ENCODE measurements around the gene DDX46. TPM values are rescaled to one million over a fixed set of nuclear protein-coding genes. Genes with fewer than 3 reads are reported as not detected.
"Not testable (repeated sequence)": the region's sequence is repeated elsewhere in the genome, so short reads cannot be mapped to it uniquely, and the experiment has no call there.

Gene DDX46
- total RNA-seq, 2 donors from 2014 or later, result 31.9 to 36.3 TPM

- H3K4me1 ChIP-seq, result no peaks in the 10 kb centered on the region
- no peak for TF ChIP-seq CTCF (IDR thresholded peaks at IDR 0.05)
- no peak for TF ChIP-seq POLR2A (IDR thresholded peaks at IDR 0.05)
- no peaks in the 10 kb centered on the region for H3K36me3 ChIP-seq (replicated peaks in 1 of 2; ENCODE audit: insufficient read depth in 1 of 2, low read depth in 2 of 2)
- intact Hi-C loops (cut with DNase I), result no loop called here
- no peak overlapping the region for H3K4me3 ChIP-seq
- ATAC-seq (no peak), DNase-seq (no peak)
- WGBS, 2 donors, result 84 to 85% methylated on average over 3 of the region's 3 CpGs
- no peaks in the 10 kb centered on the region for H3K9me3 ChIP-seq
- no peaks in the 10 kb centered on the region for H3K27me3 ChIP-seq
- no peak overlapping the region for H3K27ac ChIP-seq
These were observed 9.2 kb upstream of the DDX46 start for GRCh38 chr5:134749415-134749814.

GRCh38 chr5:134758176-134758503 is 439 bp upstream of the DDX46 start:
- DNase-seq, result no peak
- H3K4me1 ChIP-seq, result peaks cover 29% of the 10 kb centered on the region
- H3K4me3 ChIP-seq, result peak overlapping the region in 1 of 2 donors; percentile 91
- 19 to 23% methylated on average over 9 of the region's 9 CpGs for WGBS, 2 donors
- peak; percentile 28 for ATAC-seq
- TF ChIP-seq POLR2A (IDR thresholded peaks at IDR 0.05) (no peak), CTCF (IDR thresholded peaks at IDR 0.05) (no peak)
- intact Hi-C loops (cut with DNase I), result loop anchor here (10.0 kb wide), 1 partner anchor 147 kb away; the partner anchor contains the start of gene PCBD2
- H3K27me3 ChIP-seq, result no peaks in the 10 kb centered on the region
- H3K27ac ChIP-seq, result peak overlapping the region; percentile 22 to 82 (median 72)
- no peaks in the 10 kb centered on the region for H3K9me3 ChIP-seq
- no peaks in the 10 kb centered on the region for H3K36me3 ChIP-seq (replicated peaks in 1 of 2; ENCODE audit: insufficient read depth in 1 of 2, low read depth in 2 of 2)

GRCh38 chr5:134767528-134768291 is 9.1 kb downstream of the DDX46 start:
- H3K27ac ChIP-seq; H3K4me1 ChIP-seq; H3K4me3 ChIP-seq; H3K27me3 ChIP-seq; DNase-seq; ATAC-seq; H3K9me3 ChIP-seq; intact Hi-C loops (cut with DNase I): not testable (repeated sequence)
- peaks cover 16 to 46% of the 10 kb centered on the region in 2 donors for H3K36me3 ChIP-seq (replicated peaks in 1 of 2; ENCODE audit: insufficient read depth in 1 of 2, low read depth in 2 of 2)
- 93 to 98% methylated on average over 21 of the region's 21 CpGs for WGBS, 2 donors

- no peak overlapping the region for H3K27ac ChIP-seq
- no peak overlapping the region for H3K4me3 ChIP-seq
- intact Hi-C loops (cut with DNase I), result no loop called here
- DNase-seq, result no peak
- no peaks in the 10 kb centered on the region for H3K4me1 ChIP-seq
- H3K36me3 ChIP-seq (replicated peaks in 1 of 2; ENCODE audit: insufficient read depth in 1 of 2, low read depth in 2 of 2), result peaks cover 16 to 57% of the 10 kb centered on the region in 2 donors
- no peaks in the 10 kb centered on the region for H3K9me3 ChIP-seq
- TF ChIP-seq CTCF (IDR thresholded peaks at IDR 0.05) (no peak), POLR2A (IDR thresholded peaks at IDR 0.05) (no peak)
- WGBS, 2 donors, result 73 to 76% methylated on average over 4 of the region's 4 CpGs
- H3K27me3 ChIP-seq, result no peaks in the 10 kb centered on the region
- no peak for ATAC-seq
These were observed 10.6 kb downstream of the DDX46 start for GRCh38 chr5:134769206-134769605.

- Histone ChIP-seq H3K9me3 (no peaks in the 10 kb centered on the region), H3K27me3 (no peaks in the 10 kb centered on the region), H3K4me3 (no peak overlapping the region), H3K4me1 (no peaks in the 10 kb centered on the region), H3K27ac (no peak overlapping the region), H3K36me3 (replicated peaks in 1 of 2; ENCODE audit: insufficient read depth in 1 of 2, low read depth in 2 of 2) (peaks cover 8 to 54% of the 10 kb centered on the region in 2 donors)
- 94% methylated on average over 10 of the region's 10 CpGs for WGBS, 2 donors
- no peak for DNase-seq
- intact Hi-C loops (cut with DNase I), result loop anchor here (10.0 kb wide), 1 partner anchor 88 kb away; no protein-coding TSS in a partner anchor
- TF ChIP-seq POLR2A (IDR thresholded peaks at IDR 0.05) (no peak), CTCF (IDR thresholded peaks at IDR 0.05) (no peak)
- ATAC-seq, result no peak
These were observed 14.0 kb downstream of the DDX46 start for GRCh38 chr5:134772461-134773125.

All from body of pancreas (tissue), 4 donors.